T-helper 1 cell treated with Interleukin-12 subunit alpha and Interleukin-12 subunit beta and Interleukin-4 antibody, amounts not matched to agents 30 ng/mL and 1 ng/mL, for 36 hours (primary cell): ENCODE measurements around the gene GPR15. TPM values are rescaled to one million over a fixed set of nuclear protein-coding genes. Genes with fewer than 3 reads are reported as not detected.

Source experiments
- intact Hi-C: fragments of 100-400 bp; cut with micrococcal nuclease; formaldehyde crosslinking; loops from one replicate; pipeline ENCODE4 v1.15.1; 2024
- total RNA-seq: library from RNA; stranded (reverse); gene quantifications from 2 replicates; pipeline ENCODE4 v1.2.3, GENCODE V29; 2022

The GPR15 gene
- 30.4 and 31.1 TPM in 2 replicates for total RNA-seq

GRCh38 chr3:98531622-98532274 lies at the start of gene GPR15:
TSS of gene GPR15 (plus strand) at chr3:98531978. CDS start at chr3:98532034, 56 bp downstream.
- intact Hi-C loops, result no loop called here

- intact Hi-C loops, result no loop called here
Observed at GRCh38 chr3:98482717-98483482, 48.9 kb upstream of the GPR15 start.

- intact Hi-C loops, result no loop called here
Observed at GRCh38 chr3:98483626-98484025, 48.2 kb upstream of the GPR15 start.

- intact Hi-C loops, result no loop called here
Observed at GRCh38 chr3:98497381-98497780, 34.4 kb upstream of the GPR15 start, which contains the start of gene OR5K2. TSS of gene OR5K2 (plus strand) at chr3:98497681. CDS start at chr3:98497681, 0 bp downstream.

- intact Hi-C loops, result no loop called here
Observed at GRCh38 chr3:98500019-98500418, 31.8 kb upstream of the GPR15 start.

GRCh38 chr3:98501270-98501669 lies 30.5 kb upstream of the GPR15 start:
- intact Hi-C loops, result no loop called here

- intact Hi-C loops, result no loop called here
Observed at GRCh38 chr3:98501863-98502576, 29.8 kb upstream of the GPR15 start.

- intact Hi-C loops, result no loop called here
Observed at GRCh38 chr3:98504539-98504938, 27.2 kb upstream of the GPR15 start.

- intact Hi-C loops, result no loop called here
Observed at GRCh38 chr3:98508582-98508981, 23.2 kb upstream of the GPR15 start.

- intact Hi-C loops, result loop anchor here (10.0 kb wide), 1 partner anchor 328 kb away; no protein-coding TSS in a partner anchor
Observed at GRCh38 chr3:98512576-98512975, 19.2 kb upstream of the GPR15 start.

GRCh38 chr3:98513091-98513511 lies 18.7 kb upstream of the GPR15 start:
- intact Hi-C loops, result loop anchor here (1.0 to 10.0 kb wide), 2 partner anchors 8 to 328 kb away; no protein-coding TSS in a partner anchor

GRCh38 chr3:98513736-98514135 lies 18.0 kb upstream of the GPR15 start:
- intact Hi-C loops, result loop anchor here (1.0 to 10.0 kb wide), 2 partner anchors 8 to 329 kb away; no protein-coding TSS in a partner anchor

GRCh38 chr3:98514948-98515347 lies 16.8 kb upstream of the GPR15 start:
- intact Hi-C loops, result loop anchor here (10.0 kb wide), 1 partner anchor 330 kb away; no protein-coding TSS in a partner anchor

GRCh38 chr3:98518816-98519215 lies 13.0 kb upstream of the GPR15 start:
- intact Hi-C loops, result loop anchor here (10.0 kb wide), 1 partner anchor 334 kb away; no protein-coding TSS in a partner anchor

- intact Hi-C loops, result loop anchor here (10.0 kb wide), 1 partner anchor 335 kb away; no protein-coding TSS in a partner anchor
Observed at GRCh38 chr3:98519351-98519750, 12.4 kb upstream of the GPR15 start.

- intact Hi-C loops, result loop anchor here (1.0 to 10.0 kb wide), 14 partner anchors 9 to 1879 kb away; partner anchors contain the start of genes ARL6, CMSS1, CPOX and DCBLD2
Observed at GRCh38 chr3:98521897-98522543, 9.8 kb upstream of the GPR15 start.

- intact Hi-C loops, result loop anchor here (1.0 to 10.0 kb wide), 16 partner anchors 14 to 1878 kb away; partner anchors contain the start of genes ARL6, CMSS1, CPOX and DCBLD2
Observed at GRCh38 chr3:98522544-98523281, 9.1 kb upstream of the GPR15 start, which contains the start of gene CLDND1. TSS of gene CLDND1 (minus strand) at chr3:98522902. CDS start at chr3:98521424, 1,478 bp downstream.

- intact Hi-C loops, result loop anchor here (10.0 kb wide), 1 partner anchor 1349 kb away; no protein-coding TSS in a partner anchor
Observed at GRCh38 chr3:98525494-98525893, 6.3 kb upstream of the GPR15 start.

GRCh38 chr3:98528474-98529346 lies 3.1 kb upstream of the GPR15 start:
- intact Hi-C loops, result loop anchor here (10.0 kb wide), 1 partner anchor 1346 kb away; no protein-coding TSS in a partner anchor
